Caco-2 (cell line): ENCODE results near the gene ARNT2. TPM values are rescaled to one million over a fixed set of nuclear protein-coding genes. Genes with fewer than 3 reads are reported as not detected.

Experiments used
- BruUV-seq: library from RNA; stranded (reverse); fragments of 400-500 nt; replicated peaks from 2 replicates; lab custom pipeline; 2021; lab: Mats Ljungman, UMichigan
- CTCF ChIA-PET: fragments of 300-600 bp; sonication (Branson Sonifier 250); formaldehyde crosslinking; loops from one replicate; lab custom pipeline; 2022; ENCODE audit warnings: antibody characterized with exemption; lab: Charles Lee
- POLR2A ChIA-PET: fragments of 300-600 bp; sonication (Branson Sonifier 250); formaldehyde crosslinking; loops from one replicate; lab custom pipeline; 2022; ENCODE audit warnings: antibody characterized with exemption; lab: Charles Lee
- DNase-seq, 2 experiments: peaks; one replicate each; pipeline versions ENCODE4 v3.0.0 to v3.0.0-alpha.2; 2020 to 2022
- H3K27me3 ChIP-seq: replicated peaks from 2 replicates; pipeline ENCODE4 v1.6.0; 2011; ENCODE audit warnings: low read length; ENCODE audit not compliant: control insufficient read depth, insufficient read depth
- H3K36me3 ChIP-seq: 2 replicates; pipeline ENCODE4 v1.5.1; 2011; ENCODE audit warnings: low read length; ENCODE audit not compliant: control insufficient read depth, insufficient read depth
- H3K4me1 ChIP-seq: fragments of 250-450 bp; sonication (Bioruptor Pico); 2 replicates; pipeline ENCODE4 v1.5.1; 2020; ENCODE audit warnings: mild to moderate bottlenecking
- H3K4me3 ChIP-seq: 2 replicates; pipeline ENCODE4 v1.5.1; 2011; ENCODE audit warnings: low read depth, mild to moderate bottlenecking, control low read depth, low read length
- H3K9me3 ChIP-seq: fragments of 250-450 bp; sonication (Bioruptor Pico); 2 replicates; pipeline ENCODE4 v1.5.1; 2020; ENCODE audit warnings: mild to moderate bottlenecking, moderate library complexity
- H3K27ac Mint-ChIP-seq: one replicate; pipeline ENCODE4 v1.8.0; 2022; ENCODE audit warnings: mixed read lengths; ENCODE audit not compliant: unreplicated experiment
- H3K27me3 Mint-ChIP-seq: one replicate; pipeline ENCODE4 v1.8.0; 2022; ENCODE audit warnings: mixed read lengths; ENCODE audit not compliant: insufficient read depth, unreplicated experiment
- H3K36me3 Mint-ChIP-seq: one replicate; pipeline ENCODE4 v1.8.0; 2022; ENCODE audit warnings: mild to moderate bottlenecking, mixed read lengths; ENCODE audit not compliant: insufficient read depth, unreplicated experiment
- H3K4me1 Mint-ChIP-seq: one replicate; pipeline ENCODE4 v1.8.0; 2022; ENCODE audit warnings: low read depth, mixed read lengths; ENCODE audit not compliant: unreplicated experiment
- H3K4me3 Mint-ChIP-seq: one replicate; pipeline ENCODE4 v1.8.0; 2022; ENCODE audit warnings: mild to moderate bottlenecking, moderate library complexity, mixed read lengths; ENCODE audit not compliant: unreplicated experiment
- H3K9me3 Mint-ChIP-seq: one replicate; pipeline ENCODE4 v1.8.0; 2022; ENCODE audit warnings: mixed read lengths; ENCODE audit not compliant: unreplicated experiment
- intact Hi-C: fragments of 100-400 bp; cut with micrococcal nuclease; formaldehyde crosslinking; loops from one replicate; pipeline ENCODE4 v1.10.0; 2022; ENCODE audit not compliant: unreplicated experiment
- total RNA-seq: library from RNA; stranded (reverse); gene quantifications from 2 replicates; pipeline ENCODE4 v1.2.3, GENCODE V29; 2022
- TF ChIP-seq, protein P1 (sequence below), 2 experiments: fragments of 200-600 bp in 1 of 2; IDR thresholded peaks; 1 replicate in 1 of 2; 2 replicates in 1 of 2; pipeline versions ENCODE4 v1.5.1 to v1.8.0; 2011 to 2022; ENCODE audit warnings: antibody characterized with exemption in 1 of 2, control low read depth in 1 of 2, inconsistent platforms in 1 of 2, low read depth in 1 of 2, low read length in 1 of 2, mild to moderate bottlenecking in 1 of 2, moderate library complexity in 1 of 2; ENCODE audit not compliant: insufficient read depth in 1 of 2, severe bottlenecking in 1 of 2, unreplicated experiment in 1 of 2

ARNT2 gene
- total RNA-seq, 1 experiment from 2014 or later: 0.23 TPM

DNA sequence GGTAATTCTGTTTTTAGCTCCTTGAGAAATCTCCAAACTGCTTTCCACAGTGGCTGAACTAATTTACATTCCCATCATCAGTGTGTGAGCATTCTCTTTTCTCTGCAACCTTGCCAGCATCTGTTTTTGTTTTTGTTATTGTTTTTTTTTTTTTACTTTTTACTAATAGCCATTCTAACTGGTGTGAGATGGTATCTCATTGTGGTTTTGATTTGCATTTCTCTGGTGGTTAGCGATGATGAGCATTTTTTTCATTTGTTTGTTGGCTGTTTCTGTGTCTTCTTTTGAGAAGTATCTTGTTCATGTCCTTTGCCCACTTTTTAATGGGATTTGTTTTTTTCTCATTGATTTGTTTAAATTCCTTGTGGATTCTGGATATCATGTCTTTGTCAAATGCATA lies 161.2 kb downstream of the ARNT2 start:
- no peak overlapping the region for H3K4me3 Mint-ChIP-seq

DNA sequence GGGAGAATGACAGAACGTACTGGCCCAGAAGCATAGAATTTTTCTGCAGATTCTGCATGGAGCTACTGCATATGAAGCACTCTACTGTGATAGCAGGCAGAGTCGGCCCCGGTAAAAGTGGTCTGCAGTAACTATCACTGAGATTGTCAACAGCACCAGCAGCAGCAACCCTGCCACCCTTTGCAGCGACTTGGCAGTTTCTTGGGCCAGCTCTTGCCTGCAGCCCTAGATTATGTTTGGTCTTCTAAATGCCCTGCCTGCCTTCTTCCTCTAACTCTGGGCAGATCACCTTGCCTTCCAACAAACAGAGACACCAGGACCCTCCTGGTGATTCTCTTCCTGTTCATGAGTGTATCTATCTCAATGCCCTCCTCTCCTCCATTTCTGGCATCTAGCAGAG lies 161.8 kb downstream of the ARNT2 start:
- no peak overlapping the region for H3K4me3 ChIP-seq
- H3K27me3 Mint-ChIP-seq: peaks cover 17% of the 10 kb centered on the region
- TF ChIP-seq, protein P1, sequence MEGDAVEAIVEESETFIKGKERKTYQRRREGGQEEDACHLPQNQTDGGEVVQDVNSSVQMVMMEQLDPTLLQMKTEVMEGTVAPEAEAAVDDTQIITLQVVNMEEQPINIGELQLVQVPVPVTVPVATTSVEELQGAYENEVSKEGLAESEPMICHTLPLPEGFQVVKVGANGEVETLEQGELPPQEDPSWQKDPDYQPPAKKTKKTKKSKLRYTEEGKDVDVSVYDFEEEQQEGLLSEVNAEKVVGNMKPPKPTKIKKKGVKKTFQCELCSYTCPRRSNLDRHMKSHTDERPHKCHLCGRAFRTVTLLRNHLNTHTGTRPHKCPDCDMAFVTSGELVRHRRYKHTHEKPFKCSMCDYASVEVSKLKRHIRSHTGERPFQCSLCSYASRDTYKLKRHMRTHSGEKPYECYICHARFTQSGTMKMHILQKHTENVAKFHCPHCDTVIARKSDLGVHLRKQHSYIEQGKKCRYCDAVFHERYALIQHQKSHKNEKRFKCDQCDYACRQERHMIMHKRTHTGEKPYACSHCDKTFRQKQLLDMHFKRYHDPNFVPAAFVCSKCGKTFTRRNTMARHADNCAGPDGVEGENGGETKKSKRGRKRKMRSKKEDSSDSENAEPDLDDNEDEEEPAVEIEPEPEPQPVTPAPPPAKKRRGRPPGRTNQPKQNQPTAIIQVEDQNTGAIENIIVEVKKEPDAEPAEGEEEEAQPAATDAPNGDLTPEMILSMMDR (IDR thresholded peaks at IDR 0.05; ENCODE audit: insufficient read depth in 1 of 2, low read depth in 1 of 2, low read length in 1 of 2, severe bottlenecking in 1 of 2, unreplicated experiment in 1 of 2): no peak
- H3K9me3 Mint-ChIP-seq: no peaks in the 10 kb centered on the region
- ChIA-PET CTCF (interaction anchor here (2.5 kb wide), 1 partner anchor 212 kb away, joined by 66 read pairs; the partner anchor contains the start of gene CEMIP), POLR2A (no interaction called here)
- H3K4me3 Mint-ChIP-seq: no peak overlapping the region
- no peaks in the 10 kb centered on the region for H3K27me3 ChIP-seq
- intact Hi-C loops: loop anchor here (2.0 kb wide), 1 partner anchor 19 kb away; no protein-coding TSS in a partner anchor
- no peaks in the 10 kb centered on the region for H3K36me3 ChIP-seq
- H3K4me1 ChIP-seq: no peaks in the 10 kb centered on the region
- BruUV-seq: no TSS peak
- no peaks in the 10 kb centered on the region for H3K4me1 Mint-ChIP-seq
- DNase-seq: no peak
- no peaks in the 10 kb centered on the region for H3K9me3 ChIP-seq
- H3K36me3 Mint-ChIP-seq: no peaks in the 10 kb centered on the region
- no peak overlapping the region for H3K27ac Mint-ChIP-seq

More for the DNA sequence above, 161.2 kb downstream of the ARNT2 start:
- no peak overlapping the region for H3K27ac Mint-ChIP-seq
- no peaks in the 10 kb centered on the region for H3K27me3 ChIP-seq
- H3K9me3 ChIP-seq: no peaks in the 10 kb centered on the region
- H3K36me3 ChIP-seq: no peaks in the 10 kb centered on the region
- ChIA-PET POLR2A (no interaction called here), CTCF (interaction anchor here (0.9 kb wide), 1 partner anchor 95 kb away, joined by 3 read pairs; no protein-coding TSS in a partner anchor)
- H3K27me3 Mint-ChIP-seq: peaks cover 17% of the 10 kb centered on the region
- no TSS peak for BruUV-seq
- no peaks in the 10 kb centered on the region for H3K9me3 Mint-ChIP-seq
- TF ChIP-seq, protein P1 (IDR thresholded peaks at IDR 0.05; ENCODE audit: insufficient read depth in 1 of 2, low read depth in 1 of 2, low read length in 1 of 2, severe bottlenecking in 1 of 2, unreplicated experiment in 1 of 2): no peak
- intact Hi-C loops: no loop called here
- no peaks in the 10 kb centered on the region for H3K4me1 Mint-ChIP-seq
- no peaks in the 10 kb centered on the region for H3K36me3 Mint-ChIP-seq
- no peaks in the 10 kb centered on the region for H3K4me1 ChIP-seq
- H3K4me3 ChIP-seq: no peak overlapping the region
- no peak for DNase-seq

DNA sequence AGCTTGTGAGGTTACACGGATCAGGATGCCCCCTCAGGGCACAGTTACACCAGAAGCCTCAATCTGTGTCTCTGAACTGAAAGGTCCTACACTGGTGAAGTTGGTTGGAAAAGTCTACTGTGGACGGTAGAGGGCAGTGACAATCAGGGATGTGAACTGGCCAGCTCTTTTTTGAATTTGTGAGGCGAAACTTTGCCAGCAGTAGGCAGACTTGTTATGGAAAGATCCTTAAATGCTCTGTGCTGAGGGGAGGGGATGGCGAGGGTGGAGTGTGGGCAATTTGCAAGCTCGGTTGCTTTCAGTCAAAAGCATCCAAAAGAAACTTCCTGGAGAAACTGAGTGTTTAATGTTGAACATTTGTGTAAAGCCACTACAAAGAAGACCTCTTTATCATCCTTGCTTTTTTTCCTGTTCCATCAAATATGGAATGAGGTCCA lies 163.6 kb downstream of the ARNT2 start:
- no peaks in the 10 kb centered on the region for H3K4me1 ChIP-seq
- DNase-seq: peak; percentile 50 to 65
- H3K4me1 Mint-ChIP-seq: no peaks in the 10 kb centered on the region
- H3K36me3 Mint-ChIP-seq: no peaks in the 10 kb centered on the region
- H3K27me3 Mint-ChIP-seq: peaks cover 17% of the 10 kb centered on the region
- intact Hi-C loops: loop anchor here (1.0 to 2.0 kb wide), 4 partner anchors 17 to 212 kb away; partner anchors contain the start of gene CEMIP
- TF ChIP-seq, protein P1 (IDR thresholded peaks at IDR 0.05; ENCODE audit: insufficient read depth in 1 of 2, low read depth in 1 of 2, low read length in 1 of 2, severe bottlenecking in 1 of 2, unreplicated experiment in 1 of 2): peak; percentile 67 to 84
- H3K27me3 ChIP-seq: no peaks in the 10 kb centered on the region
- BruUV-seq: no TSS peak
- H3K36me3 ChIP-seq: no peaks in the 10 kb centered on the region
- no peak overlapping the region for H3K27ac Mint-ChIP-seq
- no peak overlapping the region for H3K4me3 Mint-ChIP-seq
- POLR2A ChIA-PET: no interaction called here
- CTCF ChIA-PET: interaction anchor here (0.6 to 2.5 kb wide), 11 partner anchors 29 to 698 kb away, joined by 3 to 66 read pairs (median 5); partner anchors contain the start of gene CEMIP
- H3K9me3 ChIP-seq: no peaks in the 10 kb centered on the region
- no peak overlapping the region for H3K4me3 ChIP-seq
- no peaks in the 10 kb centered on the region for H3K9me3 Mint-ChIP-seq
